GM18520 (cell line): Measurements from ENCODE around the gene NBEAL2.

ENCODE experiments used
- ATAC-seq: cut with Tn5 transposase; IDR thresholded peaks from one replicate; pipeline ENCODE4 v1.9.1; 2021; ENCODE audit not compliant: unreplicated experiment

The NBEAL2 gene

GRCh38 chr3:46986782-46987310, 7.4 kb downstream of the NBEAL2 start:
- no peak for ATAC-seq

GRCh38 chr3:46987319-46987742, 7.9 kb downstream of the NBEAL2 start:
- ATAC-seq = no peak

- peak; percentile 42 for ATAC-seq
Measured at GRCh38 chr3:46987743-46988401, 8.4 kb downstream of the NBEAL2 start.

- ATAC-seq = no peak
Measured at GRCh38 chr3:46988616-46989015, 9.2 kb downstream of the NBEAL2 start.

- ATAC-seq = no peak
Measured at GRCh38 chr3:46989146-46989810, 9.8 kb downstream of the NBEAL2 start.

- no peak for ATAC-seq
Measured at GRCh38 chr3:46990573-46991374, 11.3 kb downstream of the NBEAL2 start.

- no peak for ATAC-seq
Measured at GRCh38 chr3:46991406-46992165, 12.1 kb downstream of the NBEAL2 start.

- ATAC-seq = no peak
Measured at GRCh38 chr3:46992231-46992630, 12.8 kb downstream of the NBEAL2 start.

- ATAC-seq = no peak
Measured at GRCh38 chr3:46993292-46993691, 13.8 kb downstream of the NBEAL2 start.

GRCh38 chr3:46993986-46994385, 14.5 kb downstream of the NBEAL2 start:
- no peak for ATAC-seq

GRCh38 chr3:46994801-46995731, 15.6 kb downstream of the NBEAL2 start:
- ATAC-seq = no peak

- ATAC-seq = no peak
Measured at GRCh38 chr3:46995901-46996562, 16.6 kb downstream of the NBEAL2 start.

- no peak for ATAC-seq
Measured at GRCh38 chr3:46996689-46997452, 17.4 kb downstream of the NBEAL2 start.

- no peak for ATAC-seq
Measured at GRCh38 chr3:46997453-46998091, 18.1 kb downstream of the NBEAL2 start.

- no peak for ATAC-seq
Measured at GRCh38 chr3:46998121-46998851, 18.8 kb downstream of the NBEAL2 start.

- ATAC-seq = no peak
Measured at GRCh38 chr3:46998852-46999515, 19.5 kb downstream of the NBEAL2 start.
